OCI-LY1 (cell line): Measurements from ENCODE around the gene SCAPER.

ENCODE experiments used
- H2AFZ ChIP-seq: fragments of 200-600 bp; sonication (generic), shearing (Covaris generic); 2 replicates; pipeline ENCODE4 v1.6.0; 2014; ENCODE audit warnings: antibody characterized with exemption, mild to moderate bottlenecking, low read length
- H3F3A ChIP-seq: fragments of 200-600 bp; sonication (generic), shearing (Covaris generic); 2 replicates; pipeline ENCODE4 v1.6.0; 2014; ENCODE audit warnings: mild to moderate bottlenecking, antibody characterized with exemption, low read length, moderate library complexity; ENCODE audit not compliant: insufficient read depth
- H3K27ac ChIP-seq: fragments of 200-600 bp; sonication (generic); 2 replicates; pipeline ENCODE4 v1.5.1; 2014; ENCODE audit warnings: low read length, mixed run types, mild to moderate bottlenecking, low read depth; ENCODE audit not compliant: poor library complexity, severe bottlenecking
- H3K27me3 ChIP-seq: fragments of 200-600 bp; sonication (generic); 2 replicates; pipeline ENCODE4 v1.6.0; 2014; ENCODE audit warnings: antibody characterized with exemption, mild to moderate bottlenecking, low read length, moderate library complexity; ENCODE audit not compliant: insufficient read depth
- H3K36me3 ChIP-seq: fragments of 200-600 bp; sonication (generic); 2 replicates; pipeline ENCODE4 v1.6.1; 2014; ENCODE audit warnings: mild to moderate bottlenecking, antibody characterized with exemption, low read length, moderate library complexity, mixed read lengths; ENCODE audit not compliant: insufficient read depth
- H3K4me1 ChIP-seq: fragments of 200-600 bp; sonication (generic); 2 replicates; pipeline ENCODE4 v1.5.1; 2014; ENCODE audit warnings: mild to moderate bottlenecking, low read length, moderate library complexity; ENCODE audit not compliant: insufficient read depth, severe bottlenecking
- H3K4me2 ChIP-seq: fragments of 200-600 bp; sonication (generic), shearing (Covaris generic); 2 replicates; pipeline ENCODE4 v1.6.1; 2014; ENCODE audit warnings: low read length
- H3K4me3 ChIP-seq: fragments of 200-600 bp; sonication (generic); 2 replicates; pipeline ENCODE4 v1.5.1; 2014; ENCODE audit warnings: low read length, low read depth, mild to moderate bottlenecking, mixed read lengths; ENCODE audit not compliant: poor library complexity, severe bottlenecking
- H3K79me2 ChIP-seq: fragments of 200-600 bp; shearing (Covaris generic); 2 replicates; pipeline ENCODE4 v1.6.1; 2016; ENCODE audit warnings: mixed run types, low read length, mixed read lengths; ENCODE audit not compliant: insufficient read depth
- H3K9ac ChIP-seq: fragments of 200-600 bp; sonication (generic), shearing (Covaris generic); 2 replicates; pipeline ENCODE4 v1.6.1; 2014; ENCODE audit warnings: mild to moderate bottlenecking, low read length, mixed read lengths
- H3K9me2 ChIP-seq: fragments of 200-600 bp; sonication (generic), shearing (Covaris generic); 2 replicates; pipeline ENCODE4 v1.6.1; 2014; ENCODE audit warnings: low read depth, mild to moderate bottlenecking, low read length, mixed read lengths
- H3K9me3 ChIP-seq: fragments of 200-600 bp; shearing (Covaris generic); 2 replicates; pipeline ENCODE4 v1.6.1; 2014; ENCODE audit warnings: low read length, mixed read lengths
- H4K20me1 ChIP-seq: fragments of 200-600 bp; sonication (generic), shearing (Covaris generic); 2 replicates; pipeline ENCODE4 v1.6.0; 2016; ENCODE audit warnings: mild to moderate bottlenecking, low read length; ENCODE audit not compliant: insufficient read depth
- EZH2 ChIP-seq: fragments of 200-600 bp; sonication (generic), shearing (Covaris generic); IDR thresholded peaks from 2 replicates; pipeline ENCODE4 v1.8.0; 2017; ENCODE audit warnings: borderline replicate concordance, mixed run types, mild to moderate bottlenecking, antibody characterized with exemption, low read length, moderate library complexity, mixed read lengths
- TF ChIP-seq, protein P1 (sequence below): fragments of 200-600 bp; sonication (generic), shearing (Covaris generic); IDR thresholded peaks from 2 replicates; pipeline ENCODE4 v1.5.1; 2017; ENCODE audit warnings: mild to moderate bottlenecking, antibody characterized with exemption, low read length, moderate library complexity, mixed read lengths

SCAPER gene

DNA sequence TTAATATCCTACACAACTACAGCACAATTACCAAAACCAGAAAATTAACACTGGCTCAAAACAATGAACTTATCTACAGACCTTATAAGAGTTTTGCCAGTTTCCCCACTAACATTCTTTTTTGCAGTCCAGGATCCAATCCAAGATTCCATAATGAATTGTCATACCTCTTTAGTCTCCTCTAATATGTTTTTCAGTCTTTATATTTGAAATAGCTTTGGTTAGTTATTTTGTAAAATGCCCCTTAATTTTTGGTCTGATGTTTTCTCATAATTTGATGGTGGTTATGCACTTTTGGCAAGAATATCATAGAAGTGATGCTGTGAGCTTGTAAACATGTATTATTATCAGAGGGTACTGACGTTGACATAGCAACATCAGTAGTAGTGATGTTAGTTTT lies 444.3 kb downstream of the SCAPER start:
- Histone ChIP-seq H3K4me3 (no peak overlapping the region), H3K27ac (no peak overlapping the region), H3K9me3 (no peaks in the 10 kb centered on the region), H3K4me1 (no peaks in the 10 kb centered on the region), H3K79me2 (no peaks in the 10 kb centered on the region), H3K27me3 (no peaks in the 10 kb centered on the region), H3K9me2 (no peaks in the 10 kb centered on the region), H3F3A (no peaks in the 10 kb centered on the region; the same call in 1 of the 2 replicates), H3K4me2 (no peak overlapping the region), H3K36me3 (no peaks in the 10 kb centered on the region), H4K20me1 (no peaks in the 10 kb centered on the region), H3K9ac (no peak overlapping the region), H2AFZ (no peak overlapping the region)
- no peak for TF ChIP-seq EZH2
- TF ChIP-seq, protein P1, sequence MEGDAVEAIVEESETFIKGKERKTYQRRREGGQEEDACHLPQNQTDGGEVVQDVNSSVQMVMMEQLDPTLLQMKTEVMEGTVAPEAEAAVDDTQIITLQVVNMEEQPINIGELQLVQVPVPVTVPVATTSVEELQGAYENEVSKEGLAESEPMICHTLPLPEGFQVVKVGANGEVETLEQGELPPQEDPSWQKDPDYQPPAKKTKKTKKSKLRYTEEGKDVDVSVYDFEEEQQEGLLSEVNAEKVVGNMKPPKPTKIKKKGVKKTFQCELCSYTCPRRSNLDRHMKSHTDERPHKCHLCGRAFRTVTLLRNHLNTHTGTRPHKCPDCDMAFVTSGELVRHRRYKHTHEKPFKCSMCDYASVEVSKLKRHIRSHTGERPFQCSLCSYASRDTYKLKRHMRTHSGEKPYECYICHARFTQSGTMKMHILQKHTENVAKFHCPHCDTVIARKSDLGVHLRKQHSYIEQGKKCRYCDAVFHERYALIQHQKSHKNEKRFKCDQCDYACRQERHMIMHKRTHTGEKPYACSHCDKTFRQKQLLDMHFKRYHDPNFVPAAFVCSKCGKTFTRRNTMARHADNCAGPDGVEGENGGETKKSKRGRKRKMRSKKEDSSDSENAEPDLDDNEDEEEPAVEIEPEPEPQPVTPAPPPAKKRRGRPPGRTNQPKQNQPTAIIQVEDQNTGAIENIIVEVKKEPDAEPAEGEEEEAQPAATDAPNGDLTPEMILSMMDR: no peak

DNA sequence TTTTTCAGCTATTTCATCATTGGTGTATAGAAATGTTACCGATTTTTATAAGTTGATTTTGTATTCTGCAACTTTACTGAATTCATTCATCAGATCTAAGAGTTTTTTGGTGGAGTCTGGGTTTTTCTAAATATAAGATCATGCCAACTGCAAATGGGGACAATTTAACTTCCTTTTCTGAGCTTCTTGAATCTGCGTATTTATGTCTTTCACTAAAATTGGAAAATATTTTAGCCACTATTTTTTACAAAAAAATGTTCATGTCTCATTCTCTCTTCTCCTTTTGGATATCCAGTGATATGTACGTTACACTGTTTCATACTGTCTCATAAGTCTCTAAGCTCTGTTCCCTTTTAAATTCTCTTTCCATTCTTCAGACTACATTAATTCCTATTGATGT lies 444.8 kb downstream of the SCAPER start:
- Histone ChIP-seq H3K4me3 (no peak overlapping the region), H3K79me2 (no peaks in the 10 kb centered on the region), H3K9me3 (no peaks in the 10 kb centered on the region), H4K20me1 (no peaks in the 10 kb centered on the region), H3F3A (no peaks in the 10 kb centered on the region; the same call in 1 of the 2 replicates), H3K4me1 (no peaks in the 10 kb centered on the region), H3K9me2 (no peaks in the 10 kb centered on the region), H3K9ac (no peak overlapping the region), H3K4me2 (no peak overlapping the region), H3K27me3 (no peaks in the 10 kb centered on the region), H3K36me3 (no peaks in the 10 kb centered on the region), H3K27ac (no peak overlapping the region), H2AFZ (no peak overlapping the region)
- no peak for TF ChIP-seq EZH2
- TF ChIP-seq, protein P1: no peak

DNA sequence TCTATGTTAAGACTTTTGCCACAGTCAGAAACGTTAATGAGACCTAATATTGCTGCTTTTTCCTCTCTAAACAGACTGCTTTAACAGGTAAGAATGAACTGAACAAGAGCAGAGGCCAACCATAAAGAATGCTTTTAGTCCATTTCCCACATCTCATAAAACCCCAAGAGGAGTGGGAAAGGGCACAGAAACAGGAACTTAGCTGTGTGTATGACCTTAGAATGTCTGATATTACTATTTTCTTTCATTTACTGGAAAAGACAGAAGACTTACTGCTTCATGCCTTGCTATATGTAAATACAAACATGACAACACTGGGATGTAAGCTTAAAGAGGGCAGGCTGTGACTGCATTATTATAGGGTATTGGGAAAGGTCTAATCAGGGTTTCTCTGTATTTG lies 453.6 kb downstream of the SCAPER start:
- Histone ChIP-seq H4K20me1 (no peaks in the 10 kb centered on the region), H3K36me3 (no peaks in the 10 kb centered on the region), H3K4me1 (no peaks in the 10 kb centered on the region), H3K27me3 (no peaks in the 10 kb centered on the region), H3K4me3 (no peak overlapping the region), H3K4me2 (no peak overlapping the region), H3K9me3 (no peaks in the 10 kb centered on the region), H3K9ac (no peak overlapping the region), H3K9me2 (no peaks in the 10 kb centered on the region), H3F3A (no peaks in the 10 kb centered on the region), H3K79me2 (no peaks in the 10 kb centered on the region), H2AFZ (no peak overlapping the region), H3K27ac (no peak overlapping the region)
- TF ChIP-seq, protein P1: no peak
- no peak for TF ChIP-seq EZH2
